Activated naive CD4-positive, alpha-beta T cell (primary cell): ENCODE results near the gene ST3GAL4.

Source experiments
- DNase-seq, 4 experiments: peaks; one replicate each; lab custom pipeline; 2025; lab: John Stamatoyannopoulos, UW

Gene ST3GAL4

DNA sequence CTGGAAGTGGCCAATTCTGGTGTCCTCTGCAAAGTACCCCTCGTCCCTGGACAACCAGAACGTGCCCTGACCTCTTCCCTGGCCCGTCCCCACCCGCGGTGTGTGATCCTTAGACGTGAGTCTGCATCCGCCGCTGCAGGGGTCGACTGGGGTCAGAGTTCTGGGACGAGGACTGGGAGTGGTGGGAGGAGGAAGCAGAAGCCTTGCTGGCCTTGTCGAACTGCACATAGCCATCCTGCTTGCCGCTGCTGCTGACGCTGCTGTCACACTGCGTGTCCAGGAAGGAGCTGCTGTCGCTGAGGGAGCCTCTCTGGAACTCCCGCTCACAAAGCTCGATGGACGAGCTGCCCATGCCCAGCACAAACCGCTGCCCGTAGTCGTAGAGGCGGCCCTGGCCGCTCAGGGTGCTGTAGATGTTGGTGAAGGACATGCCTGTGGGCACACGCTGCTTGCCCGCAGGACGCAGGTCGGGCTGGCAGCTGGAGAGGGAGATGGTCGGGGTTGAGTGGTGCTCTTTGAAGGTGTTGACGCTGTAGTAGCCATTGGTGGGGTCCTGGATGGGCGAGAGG, 69.1 kb downstream of the ST3GAL4 start:
- no peak for DNase-seq

DNA sequence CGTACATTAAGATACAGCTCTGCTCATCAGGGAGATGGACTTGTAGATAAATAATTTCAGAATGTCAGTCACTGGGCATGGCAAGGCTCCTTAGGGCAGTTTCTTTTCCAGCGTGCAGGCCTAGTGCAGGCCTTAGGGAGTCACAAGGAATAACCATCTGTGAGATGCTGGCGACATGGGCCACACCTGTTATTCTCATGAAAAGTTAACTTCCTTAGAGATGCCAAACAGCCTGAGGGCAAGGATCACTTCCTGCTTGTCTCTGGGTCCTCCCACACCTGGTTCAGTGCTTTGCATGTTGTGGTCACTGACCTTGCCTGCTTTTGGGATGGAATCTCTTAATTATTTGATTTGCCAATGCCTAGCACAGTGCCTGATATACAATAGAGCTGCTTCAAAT, 70.6 kb downstream of the ST3GAL4 start:
- no peak for DNase-seq

GRCh38 chr11:126426820-126427749, 71.6 kb downstream of the ST3GAL4 start:
- DNase-seq: no peak

DNA sequence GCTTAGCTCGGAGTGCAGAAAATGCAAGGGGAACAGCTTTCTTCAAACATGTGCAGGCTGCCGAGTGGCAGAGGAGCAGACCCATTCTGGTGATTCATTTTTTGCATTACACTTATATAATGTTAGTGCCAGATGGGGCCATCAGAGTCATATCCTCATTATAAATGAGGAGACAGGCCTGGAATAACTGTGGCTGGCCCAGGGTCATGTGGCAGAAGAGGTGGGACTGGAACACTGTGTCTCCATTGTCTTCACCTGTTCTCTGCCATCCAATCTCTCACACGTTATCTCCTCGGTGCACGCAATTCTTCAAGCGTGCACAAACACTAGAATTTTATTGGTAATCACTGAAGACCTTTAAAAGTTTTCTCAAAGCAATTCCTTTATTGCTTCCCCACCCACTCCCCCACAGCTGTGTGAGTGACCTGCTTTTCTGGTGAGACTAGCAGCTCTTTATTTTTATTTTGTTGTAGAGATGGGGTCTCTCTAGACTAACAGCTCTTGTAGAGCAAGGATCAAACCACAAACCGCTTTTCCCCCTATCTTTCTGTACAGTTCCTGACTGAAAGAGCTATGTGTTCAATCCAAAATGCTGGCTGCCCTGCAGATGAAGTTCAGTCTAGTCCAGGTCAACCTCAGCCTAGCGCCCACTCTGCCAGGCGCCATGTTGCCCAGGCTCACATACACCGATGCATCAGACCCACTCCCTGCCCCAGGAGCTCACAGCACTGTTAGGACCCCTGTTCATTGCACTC, 75.3 kb downstream of the ST3GAL4 start:
- DNase-seq: no peak

DNA sequence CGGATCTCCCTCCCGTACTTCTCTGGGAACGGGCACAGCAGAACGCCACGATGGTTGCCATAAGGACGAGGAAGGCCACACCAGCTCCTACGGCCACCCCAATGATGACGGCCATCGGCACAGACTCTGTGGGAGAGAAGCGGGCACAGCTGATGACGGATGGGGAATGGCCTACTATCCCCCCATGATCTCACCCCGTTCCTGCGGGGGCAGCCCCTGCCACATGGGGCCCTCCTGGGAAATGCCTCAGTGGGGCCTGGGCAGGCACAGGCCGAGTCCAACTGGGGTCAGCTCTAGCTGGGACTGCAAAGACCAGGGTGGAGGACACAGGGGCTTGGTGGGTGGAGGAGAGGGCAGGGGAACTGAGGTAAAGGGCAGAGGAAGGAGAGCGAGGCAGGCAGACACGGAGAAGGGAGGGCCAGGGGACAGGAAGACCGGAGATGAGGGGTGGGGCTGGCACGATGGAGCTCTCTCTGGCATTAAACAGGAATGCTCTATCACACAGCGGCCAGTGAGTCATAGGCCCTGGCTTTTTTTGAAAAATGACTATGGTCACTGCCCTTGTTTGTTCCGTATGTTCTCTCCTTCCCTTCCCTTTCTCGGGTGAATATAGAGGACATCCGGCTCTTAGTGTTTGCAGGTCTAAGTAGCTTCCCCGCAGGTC, 76.0 kb downstream of the ST3GAL4 start:
- no peak for DNase-seq

- no peak for DNase-seq
Observed at GRCh38 chr11:126432065-126432461, 76.6 kb downstream of the ST3GAL4 start.

GRCh38 chr11:126432525-126432924, 77.0 kb downstream of the ST3GAL4 start:
- DNase-seq: no peak

GRCh38 chr11:126433244-126433846, 77.9 kb downstream of the ST3GAL4 start:
- no peak for DNase-seq

DNA sequence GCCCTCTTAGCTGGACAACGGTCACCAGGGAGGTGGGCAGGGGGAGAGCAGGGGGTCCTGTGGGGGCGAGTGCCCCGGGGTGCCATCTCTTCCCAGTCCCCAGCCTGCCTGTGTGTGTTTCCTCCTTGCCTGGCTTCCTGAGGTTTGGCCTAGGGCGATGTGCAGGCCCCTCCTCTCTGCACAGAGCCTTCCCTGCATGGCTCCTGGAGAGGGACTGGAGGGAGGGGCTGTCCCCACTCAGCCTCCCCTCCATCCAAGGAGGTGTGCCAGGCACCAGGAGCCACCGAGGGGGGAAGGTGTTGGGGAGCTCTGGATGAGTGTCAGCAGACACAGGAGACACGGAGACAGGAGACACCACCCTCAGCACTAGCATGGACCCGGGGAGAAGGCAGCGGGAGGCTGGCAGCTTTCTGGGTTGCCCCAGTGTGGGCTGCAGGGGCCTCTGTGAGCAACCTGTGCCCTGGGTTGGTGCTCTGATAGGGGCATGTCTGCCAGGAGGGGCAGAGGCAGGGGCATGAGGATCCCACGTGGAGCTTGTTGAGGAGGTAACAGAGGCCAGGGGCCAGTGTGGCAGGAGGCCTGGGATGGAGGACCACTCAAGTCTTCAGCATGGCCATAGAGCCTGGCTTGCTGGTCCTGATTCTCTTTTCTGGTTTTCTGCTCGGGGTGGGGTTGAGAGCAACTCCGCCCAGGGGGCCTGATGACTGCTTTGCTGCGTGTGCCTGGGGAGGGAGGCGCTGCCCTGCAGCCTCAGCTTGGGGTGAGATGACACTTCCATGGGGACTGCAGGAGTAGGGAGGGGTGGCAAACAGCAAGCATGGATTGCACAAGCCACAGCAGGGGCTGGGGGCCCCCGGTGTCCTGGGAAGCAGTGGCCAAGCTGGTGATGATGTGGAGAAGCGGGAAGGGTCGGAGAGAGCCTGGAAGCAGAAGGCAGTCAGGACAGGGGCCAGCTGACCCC, 78.8 kb downstream of the ST3GAL4 start:
- no peak for DNase-seq

- no peak for DNase-seq
Observed at GRCh38 chr11:126434950-126435335, 79.5 kb downstream of the ST3GAL4 start.

DNA sequence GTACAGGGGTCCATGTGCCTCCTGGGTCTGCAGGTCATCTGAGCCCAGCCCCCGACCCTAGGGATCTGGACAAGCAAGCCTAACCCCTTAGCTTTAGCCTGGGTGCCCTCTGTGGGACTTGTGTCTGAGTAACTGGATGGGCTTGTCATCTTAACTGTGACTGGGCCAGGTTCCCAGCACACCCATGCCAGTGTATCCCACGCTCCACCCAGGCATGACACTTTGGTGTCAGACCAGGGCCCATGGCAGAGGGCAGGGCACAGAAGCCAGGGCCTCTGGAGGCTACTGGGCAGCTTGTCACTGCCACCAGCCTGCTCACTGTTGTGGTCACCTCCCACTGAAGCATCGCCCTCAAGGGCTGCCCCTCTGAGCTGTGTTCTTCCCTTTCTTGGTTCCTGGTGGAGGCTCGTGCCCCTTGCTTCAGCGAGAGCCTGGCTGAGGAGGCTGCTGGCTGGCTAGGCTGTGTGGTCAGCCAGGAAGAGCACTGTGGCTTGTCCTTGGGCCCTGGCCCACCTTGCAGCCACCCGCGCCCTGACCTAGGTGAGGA, 80.8 kb downstream of the ST3GAL4 start:
- no peak for DNase-seq

DNA sequence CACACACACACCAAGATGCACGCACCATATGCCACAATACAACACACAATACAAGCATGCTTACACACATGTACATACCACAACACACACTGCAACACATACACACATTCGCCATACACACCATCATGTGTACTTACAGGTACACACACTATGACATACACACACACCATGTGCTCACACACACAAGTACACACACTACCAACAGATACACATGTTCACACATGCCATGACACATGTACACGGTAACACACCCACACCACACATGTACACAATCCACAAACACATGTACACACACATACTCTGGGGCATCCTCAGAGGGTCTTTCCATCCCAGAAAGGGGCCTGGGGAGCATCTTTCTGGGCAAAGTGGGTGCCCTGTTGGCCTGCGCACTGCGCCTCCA, 82.2 kb downstream of the ST3GAL4 start:
- no peak for DNase-seq

DNA sequence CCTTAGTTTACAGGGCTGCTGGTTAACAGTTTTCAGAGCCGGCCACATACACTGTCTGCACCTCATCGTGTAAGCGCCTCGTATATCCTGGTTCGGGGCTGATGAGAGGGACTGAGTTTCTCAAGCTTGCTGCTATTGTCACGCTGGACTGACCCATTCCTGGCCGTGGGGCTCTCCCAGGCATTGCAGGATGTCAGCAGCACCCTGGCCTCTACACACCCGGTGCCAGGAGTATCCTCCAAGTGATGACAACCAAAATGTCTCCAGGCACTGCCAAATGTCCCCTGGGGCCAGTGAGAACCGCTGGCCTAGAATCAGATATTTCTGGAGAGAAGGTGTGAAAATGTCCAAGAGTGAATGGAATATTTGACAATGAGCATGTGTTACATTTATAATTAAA, 82.8 kb downstream of the ST3GAL4 start:
- no peak for DNase-seq

GRCh38 chr11:126438691-126439090, 83.2 kb downstream of the ST3GAL4 start:
- DNase-seq: no peak

DNA sequence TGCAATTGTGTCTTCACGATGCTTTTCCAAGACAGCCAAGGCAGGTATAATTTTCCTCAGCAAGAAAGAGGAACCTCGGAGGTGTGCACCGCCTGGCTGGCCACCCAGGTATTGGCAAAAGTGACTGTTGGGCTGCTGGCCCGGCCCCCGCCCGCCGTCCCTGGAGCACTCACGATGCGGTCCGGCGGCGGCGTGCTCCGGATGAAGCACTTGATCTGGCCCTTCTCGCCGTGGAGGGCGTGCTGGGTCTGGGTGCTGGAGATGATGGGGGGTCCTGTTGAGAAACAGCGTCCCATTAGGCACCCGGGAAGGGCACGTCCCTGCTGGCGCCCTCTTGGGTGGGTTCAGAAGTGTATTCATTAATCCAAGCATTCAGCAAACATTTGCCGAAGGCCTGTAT, 84.8 kb downstream of the ST3GAL4 start:
- DNase-seq: no peak

GRCh38 chr11:126440792-126441514, 85.5 kb downstream of the ST3GAL4 start:
- DNase-seq: peak; percentile 40 to 62 (median 50)

DNA sequence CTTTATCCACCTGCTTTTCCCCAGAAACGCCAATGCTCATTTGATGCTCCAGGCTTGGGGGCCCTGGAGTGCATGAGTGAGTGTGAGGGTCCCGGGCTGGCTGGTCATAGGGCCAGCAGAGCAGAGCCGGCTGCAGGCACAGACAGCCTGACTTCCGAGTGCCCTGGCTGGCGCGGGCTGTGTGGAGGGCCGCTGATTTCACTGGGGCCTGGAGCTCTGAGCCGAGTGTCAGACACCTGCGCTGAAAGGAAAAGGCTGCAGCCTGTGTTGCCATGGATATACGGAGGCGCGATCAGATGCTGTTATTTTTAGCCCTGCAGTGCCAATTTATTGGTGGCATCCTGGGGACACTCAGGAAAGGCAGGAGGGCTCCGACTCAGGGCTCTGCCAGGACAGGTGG, 87.6 kb downstream of the ST3GAL4 start:
- no peak for DNase-seq

DNA sequence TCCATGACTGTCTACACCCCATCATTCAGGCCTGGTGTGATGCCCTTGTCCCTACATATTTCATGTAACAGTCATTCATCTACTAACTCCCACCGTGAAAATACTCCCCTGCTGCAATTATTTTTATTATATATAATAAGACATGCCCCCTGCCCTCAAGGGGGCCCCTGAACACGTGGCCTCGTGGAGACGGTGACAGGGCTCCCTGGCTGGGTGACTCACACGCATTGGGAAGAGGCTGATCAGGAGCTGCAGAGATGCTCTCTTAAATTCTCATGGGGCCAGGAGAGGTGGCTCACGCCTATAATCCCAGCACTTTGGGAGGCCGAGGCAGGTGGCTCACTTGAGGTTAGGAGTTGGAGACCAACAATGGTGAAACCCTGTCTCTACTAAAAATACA, 88.6 kb downstream of the ST3GAL4 start:
- DNase-seq: no peak

DNA sequence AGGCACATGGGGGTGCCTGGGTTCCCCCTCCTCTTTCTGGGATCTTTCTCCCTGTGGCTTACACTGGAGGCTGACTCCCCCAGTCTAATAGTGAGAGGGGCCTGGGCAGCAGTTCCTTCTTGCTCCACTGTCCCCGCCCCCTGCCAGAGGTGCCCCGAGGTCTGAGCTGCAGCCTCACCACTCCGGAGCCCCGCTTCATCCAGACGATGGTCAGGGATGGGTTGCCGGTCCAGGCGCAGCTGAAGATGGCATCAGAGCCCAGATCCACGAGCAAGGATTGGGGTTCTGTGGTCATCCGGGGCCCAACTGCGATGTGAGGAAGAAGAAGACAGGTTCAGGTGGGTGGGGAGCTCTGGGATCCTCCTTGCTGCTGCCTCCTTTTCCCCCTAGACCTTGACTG, 91.1 kb downstream of the ST3GAL4 start:
- DNase-seq: no peak

GRCh38 chr11:126450198-126450597, 94.7 kb downstream of the ST3GAL4 start:
- no peak for DNase-seq
